CD4-positive, alpha-beta T cell (primary cell): ENCODE measurements around the gene GNG7. TPM values are rescaled to one million over a fixed set of nuclear protein-coding genes. Genes with fewer than 3 reads are reported as not detected.

Source experiments
- ATAC-seq: fragments of 200-7000 bp; cut with Tn5 transposase; one replicate; pipeline ENCODE4 v1.10.0; 2022; ENCODE audit warnings: mild to moderate bottlenecking; ENCODE audit not compliant: poor library complexity
- CTCF ChIA-PET: fragments of 350-600 bp; sonication (Branson Sonifier 250); formaldehyde crosslinking; loops from one replicate; lab custom pipeline; 2021; ENCODE audit warnings: antibody characterized with exemption, inconsistent platforms; lab: Charles Lee
- POLR2A ChIA-PET: fragments of 350-600 bp; sonication (Branson Sonifier 250); formaldehyde crosslinking; loops from one replicate; lab custom pipeline; 2021; ENCODE audit warnings: antibody characterized with exemption, inconsistent platforms; lab: Charles Lee
- DNase-seq, 14 experiments: peaks; one replicate each; pipeline ENCODE4 v3.0.0-alpha.2; 2013 to 2020; ENCODE audit warnings: mixed read lengths in 2 of 14
- H3K27ac ChIP-seq, 2 donors: one replicate each; pipeline versions ENCODE4 v1.5.1 to v1.7.0; 2013; ENCODE audit warnings: low read length in 2 of 2, low read depth in 1 of 2, mild to moderate bottlenecking in 1 of 2
- H3K27me3 ChIP-seq, 2 experiments: 1 replicate in 1 of 2; 2 replicates in 1 of 2; pipeline versions ENCODE4 v1.6.1 to v1.7.0; 2013; ENCODE audit warnings: low read length in 2 of 2, control low read depth in 1 of 2, mild to moderate bottlenecking in 1 of 2, moderate library complexity in 1 of 2; ENCODE audit not compliant: insufficient read depth in 2 of 2, control insufficient read depth in 1 of 2
- H3K36me3 ChIP-seq: one replicate; pipeline ENCODE4 v1.6.1; 2013; ENCODE audit warnings: low read length, control low read depth; ENCODE audit not compliant: insufficient read depth
- H3K4me1 ChIP-seq: one replicate; pipeline ENCODE4 v1.6.1; 2013; ENCODE audit warnings: low read length, control low read depth; ENCODE audit not compliant: insufficient read depth
- H3K4me3 ChIP-seq: one replicate; pipeline ENCODE4 v1.5.1; 2013; ENCODE audit warnings: mild to moderate bottlenecking, low read length, moderate library complexity
- H3K9me3 ChIP-seq, 2 experiments: 1 replicate in 1 of 2; 2 replicates in 1 of 2; pipeline versions ENCODE4 v1.6.1 to v1.7.0; 2013; ENCODE audit warnings: low read length in 2 of 2, mild to moderate bottlenecking in 2 of 2, control low read depth in 1 of 2, moderate library complexity in 1 of 2; ENCODE audit not compliant: control insufficient read depth in 1 of 2, insufficient read depth in 1 of 2
- H3K27ac Mint-ChIP-seq: one replicate; pipeline ENCODE4 v1.8.0; 2020; ENCODE audit warnings: mixed read lengths
- H3K27me3 Mint-ChIP-seq: one replicate; pipeline ENCODE4 v1.8.0; 2021; ENCODE audit warnings: mixed read lengths
- H3K36me3 Mint-ChIP-seq: one replicate; pipeline ENCODE4 v1.8.0; 2021; ENCODE audit warnings: low read depth, mixed read lengths
- H3K4me1 Mint-ChIP-seq: one replicate; pipeline ENCODE4 v1.8.0; 2021; ENCODE audit warnings: low read depth, mixed read lengths
- H3K4me3 Mint-ChIP-seq: one replicate; pipeline ENCODE4 v1.8.0; 2020; ENCODE audit warnings: mild to moderate bottlenecking, mixed read lengths
- H3K9me3 Mint-ChIP-seq: one replicate; pipeline ENCODE4 v1.8.0; 2020; ENCODE audit warnings: mixed read lengths
- CTCF ChIP-seq: fragments of 200-600 bp; IDR thresholded peaks from one replicate; pipeline ENCODE4 v1.8.0; 2022; ENCODE audit warnings: antibody characterized with exemption, mild to moderate bottlenecking
- intact Hi-C, 2 experiments: fragments of 100-400 bp; cut with DNase I in 1 of 2; cut with micrococcal nuclease in 1 of 2; formaldehyde crosslinking; loops; one replicate each; pipeline versions ENCODE4 v1.15.1 to v1.9.0; 2023 to 2025; cut with DNase I, micrococcal nuclease
- total RNA-seq, 174 experiments: library from RNA in 2 of 174; stranded (reverse) in 2 of 174; gene quantifications; one replicate each; pipeline ENCODE4 v1.2.3 and lab custom pipeline; 2021 to 2026

The GNG7 gene
- total RNA-seq, 2 experiments from 2014 or later: 5.2 to 5.7 TPM

DNA sequence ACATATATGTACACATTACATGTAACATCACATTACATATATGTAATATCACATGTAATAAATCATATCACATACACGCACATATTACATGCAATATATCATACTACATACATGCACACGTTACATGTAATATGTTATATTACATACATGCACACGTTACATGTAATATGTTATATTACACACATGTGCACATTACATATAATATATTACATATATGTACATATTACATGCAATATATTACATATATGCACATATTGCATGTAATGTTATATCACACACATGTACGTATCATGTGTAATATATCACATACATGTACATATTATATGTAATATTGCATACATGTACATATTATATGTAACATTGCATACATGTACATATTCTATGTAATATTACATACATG, 149.0 kb downstream of the GNG7 start:
- H3K4me1 Mint-ChIP-seq: peaks cover 13% of the 10 kb centered on the region
- H3K9me3 Mint-ChIP-seq: no peaks in the 10 kb centered on the region
- H3K36me3 Mint-ChIP-seq: no peaks in the 10 kb centered on the region
- H3K9me3 ChIP-seq: peaks cover 0 to 15% of the 10 kb centered on the region in 2 experiments
- H3K36me3 ChIP-seq: no peaks in the 10 kb centered on the region
- TF ChIP-seq CTCF: no peak
- CTCF ChIA-PET: interaction anchor here (0.7 to 1.9 kb wide), 5 partner anchors 8 to 84 kb away, joined by 3 to 4 read pairs (median 4); no protein-coding TSS in a partner anchor
- H3K4me1 ChIP-seq: peaks cover 23% of the 10 kb centered on the region
- no peak overlapping the region for H3K27ac Mint-ChIP-seq
- H3K27ac ChIP-seq: no peak overlapping the region
- H3K27me3 Mint-ChIP-seq: no peaks in the 10 kb centered on the region
- ATAC-seq (no peak), DNase-seq (no peak)
- POLR2A ChIA-PET: interaction anchor here (0.6 to 5.0 kb wide), 14 partner anchors 8 to 126 kb away, joined by 3 to 66 read pairs (median 4); partner anchors contain the start of genes GADD45B and TIMM13
- H3K4me3 Mint-ChIP-seq: no peak overlapping the region
- intact Hi-C loops: loop anchor here (5.0 kb wide), 2 partner anchors 46 to 59 kb away; no protein-coding TSS in a partner anchor
- no peak overlapping the region for H3K4me3 ChIP-seq
- H3K27me3 ChIP-seq: no peaks in the 10 kb centered on the region

- no peak for TF ChIP-seq CTCF
- no peaks in the 10 kb centered on the region for H3K9me3 Mint-ChIP-seq
Observed at GRCh38 chr19:2552859-2553258, 149.6 kb downstream of the GNG7 start.

DNA sequence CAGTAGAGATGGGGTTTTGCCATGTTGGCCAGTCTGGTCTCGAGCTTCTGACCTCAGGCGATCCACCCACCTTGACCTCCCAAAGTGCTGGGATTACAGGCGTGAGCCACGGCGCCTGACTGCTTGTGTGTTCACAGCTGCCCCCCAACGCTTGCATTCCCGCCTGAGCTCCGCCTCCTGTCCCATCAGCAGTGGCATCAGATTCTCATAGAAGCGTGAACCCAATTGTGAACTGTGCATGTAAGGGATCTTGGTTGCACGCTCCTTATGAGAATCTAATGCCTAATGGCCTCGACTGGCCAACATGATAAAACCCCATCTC, 150.7 kb downstream of the GNG7 start:
- DNase-seq (no peak), ATAC-seq (no peak)
- no peak overlapping the region for H3K27ac Mint-ChIP-seq
- Histone ChIP-seq H3K27ac (no peak overlapping the region), H3K9me3 (peaks cover 0 to 15% of the 10 kb centered on the region in 2 experiments), H3K27me3 (no peaks in the 10 kb centered on the region), H3K4me1 (peaks cover 23% of the 10 kb centered on the region), H3K36me3 (no peaks in the 10 kb centered on the region), H3K4me3 (no peak overlapping the region)
- H3K27me3 Mint-ChIP-seq: no peaks in the 10 kb centered on the region
- H3K4me1 Mint-ChIP-seq: peaks cover 13% of the 10 kb centered on the region
- H3K9me3 Mint-ChIP-seq: no peaks in the 10 kb centered on the region
- no peaks in the 10 kb centered on the region for H3K36me3 Mint-ChIP-seq
- CTCF ChIA-PET: no interaction called here
- no peak for TF ChIP-seq CTCF
- POLR2A ChIA-PET: interaction anchor here (1.8 to 5.0 kb wide), 2 partner anchors 74 to 76 kb away, joined by 12 to 66 read pairs; partner anchors contain the start of gene GADD45B
- intact Hi-C loops: loop anchor here (5.0 kb wide), 2 partner anchors 45 to 60 kb away; no protein-coding TSS in a partner anchor
- H3K4me3 Mint-ChIP-seq: peak overlapping the region; percentile 22

More at GRCh38 chr19:2552859-2553258, 149.6 kb downstream of the GNG7 start:
- peak; percentile 92 for ATAC-seq
- no peaks in the 10 kb centered on the region for H3K36me3 ChIP-seq
- H3K27ac Mint-ChIP-seq: peak overlapping the region; percentile 62
- intact Hi-C loops: loop anchor here (5.0 kb wide), 2 partner anchors 46 to 59 kb away; no protein-coding TSS in a partner anchor
- no peaks in the 10 kb centered on the region for H3K27me3 Mint-ChIP-seq
- peaks cover 0 to 15% of the 10 kb centered on the region in 2 experiments for H3K9me3 ChIP-seq
- peaks cover 13% of the 10 kb centered on the region for H3K4me1 Mint-ChIP-seq
- H3K27ac ChIP-seq: peak overlapping the region; percentile 21 to 26
- H3K4me1 ChIP-seq: peaks cover 23% of the 10 kb centered on the region
- peak overlapping the region; percentile 85 for H3K4me3 Mint-ChIP-seq
- DNase-seq: peak in 12 of 14 experiments; percentile 12 to 90 (median 37)
- H3K36me3 Mint-ChIP-seq: no peaks in the 10 kb centered on the region
- H3K27me3 ChIP-seq: no peaks in the 10 kb centered on the region
- ChIA-PET POLR2A (interaction anchor here (0.6 to 5.0 kb wide), 14 partner anchors 9 to 125 kb away, joined by 3 to 66 read pairs (median 4); partner anchors contain the start of genes GADD45B and TIMM13), CTCF (interaction anchor here (0.7 to 1.9 kb wide), 5 partner anchors 9 to 84 kb away, joined by 3 to 4 read pairs (median 4); no protein-coding TSS in a partner anchor)
- peak overlapping the region; percentile 19 for H3K4me3 ChIP-seq
